Lower lobe of right lung (tissue), 2 donors: ENCODE data around the gene SOX5. TPM values are rescaled to one million over a fixed set of nuclear protein-coding genes. Genes with fewer than 3 reads are reported as not detected.
"Not testable (repeated sequence)": the region's sequence is repeated elsewhere in the genome, so short reads cannot be mapped to it uniquely, and the experiment has no call there.

Experiments used
- ATAC-seq, 2 donors: fragments of 200-7000 bp; cut with Tn5 transposase; one replicate each; pipeline ENCODE4 v1.9.1; 2020 to 2022; ENCODE audit warnings: mild to moderate bottlenecking in 2 of 2, moderate library complexity in 2 of 2
- DNase-seq: peaks from one replicate; pipeline ENCODE4 v3.0.0-alpha.2; 2020
- H3K27ac ChIP-seq: fragments of 200-600 bp; one replicate; pipeline ENCODE4 v1.8.0; 2022
- H3K27me3 ChIP-seq: fragments of 200-600 bp; one replicate; pipeline ENCODE4 v1.8.0; 2022; ENCODE audit warnings: low read depth
- H3K36me3 ChIP-seq: fragments of 200-600 bp; one replicate; pipeline ENCODE4 v1.8.0; 2022; ENCODE audit warnings: mild to moderate bottlenecking
- H3K4me1 ChIP-seq: fragments of 200-600 bp; one replicate; pipeline ENCODE4 v1.8.0; 2022
- H3K4me3 ChIP-seq: fragments of 200-600 bp; one replicate; pipeline ENCODE4 v1.8.0; 2022; ENCODE audit warnings: mild to moderate bottlenecking
- H3K9me3 ChIP-seq: fragments of 200-600 bp; one replicate; pipeline ENCODE4 v1.8.0; 2022
- CTCF ChIP-seq: fragments of 200-600 bp; IDR thresholded peaks from one replicate; pipeline ENCODE4 v1.8.0; 2022; ENCODE audit warnings: antibody characterized with exemption, mild to moderate bottlenecking
- intact Hi-C: fragments of 100-400 bp; cut with DNase I; formaldehyde crosslinking; loops from one replicate; pipeline ENCODE4 v1.11.0; 2022
- total RNA-seq: library from RNA; stranded (reverse); fragmentation: NEBNext Ultra II Directional; extraction: Animal tissue kit (Norgen Biotek cat#: 25700); gene quantifications from one replicate; pipeline ENCODE4 v1.2.1, GENCODE V29; 2021
- donor health status: DM: no; HTN: yes; CAD: no; lungs with severe emphysema.

SOX5 gene
- total RNA-seq, 1 donor from 2014 or later: 14.0 TPM

GRCh38 chr12:23885394-23885793, 64.1 kb downstream of the SOX5 start:
- H3K9me3 ChIP-seq: no peaks in the 10 kb centered on the region
- no peak overlapping the region for H3K27ac ChIP-seq
- no peaks in the 10 kb centered on the region for H3K36me3 ChIP-seq
- no peak for DNase-seq
- H3K4me1 ChIP-seq: no peaks in the 10 kb centered on the region
- ATAC-seq: no peak
- intact Hi-C loops: no loop called here
- H3K27me3 ChIP-seq: no peaks in the 10 kb centered on the region
- H3K4me3 ChIP-seq: no peak overlapping the region
- TF ChIP-seq CTCF: no peak

GRCh38 chr12:23884909-23885308, 64.6 kb downstream of the SOX5 start:
- ATAC-seq: no peak
- H3K4me1 ChIP-seq: no peaks in the 10 kb centered on the region
- H3K27ac ChIP-seq: no peak overlapping the region
- no peak overlapping the region for H3K4me3 ChIP-seq
- no peaks in the 10 kb centered on the region for H3K27me3 ChIP-seq
- DNase-seq: no peak
- TF ChIP-seq CTCF: no peak
- H3K36me3 ChIP-seq: no peaks in the 10 kb centered on the region
- intact Hi-C loops: no loop called here
- H3K9me3 ChIP-seq: no peaks in the 10 kb centered on the region

- intact Hi-C loops: no loop called here
- no peak for DNase-seq
- no peak overlapping the region for H3K27ac ChIP-seq
- TF ChIP-seq CTCF: no peak
- no peak overlapping the region for H3K4me3 ChIP-seq
- no peak for ATAC-seq
- no peaks in the 10 kb centered on the region for H3K9me3 ChIP-seq
- H3K4me1 ChIP-seq: no peaks in the 10 kb centered on the region
- no peaks in the 10 kb centered on the region for H3K36me3 ChIP-seq
- no peaks in the 10 kb centered on the region for H3K27me3 ChIP-seq
Observed at GRCh38 chr12:23880988-23881387, 68.5 kb downstream of the SOX5 start.

- H3K27me3 ChIP-seq, H3K9me3 ChIP-seq, DNase-seq, intact Hi-C loops, ATAC-seq, H3K4me3 ChIP-seq, H3K36me3 ChIP-seq, H3K4me1 ChIP-seq, H3K27ac ChIP-seq: not testable (repeated sequence)
Observed at GRCh38 chr12:23876618-23877017, 72.9 kb downstream of the SOX5 start.

- intact Hi-C loops: no loop called here
- H3K4me1 ChIP-seq: no peaks in the 10 kb centered on the region
- TF ChIP-seq CTCF: no peak
- no peak for ATAC-seq
- H3K9me3 ChIP-seq: no peaks in the 10 kb centered on the region
- no peak for DNase-seq
- H3K27ac ChIP-seq: no peak overlapping the region
- no peaks in the 10 kb centered on the region for H3K36me3 ChIP-seq
- H3K4me3 ChIP-seq: no peak overlapping the region
- H3K27me3 ChIP-seq: no peaks in the 10 kb centered on the region
Observed at GRCh38 chr12:23867794-23868193, 81.7 kb downstream of the SOX5 start.

GRCh38 chr12:23862701-23863100, 86.8 kb downstream of the SOX5 start:
- Histone ChIP-seq H3K4me1 (no peaks in the 10 kb centered on the region), H3K9me3 (no peaks in the 10 kb centered on the region), H3K27me3 (no peaks in the 10 kb centered on the region), H3K4me3 (no peak overlapping the region), H3K27ac (no peak overlapping the region), H3K36me3 (no peaks in the 10 kb centered on the region)
- ATAC-seq (no peak), DNase-seq (no peak)
- intact Hi-C loops: no loop called here
- TF ChIP-seq CTCF: no peak
